Adrenal gland (tissue), 12 donors: ENCODE results near the gene RNASE12. TPM values are rescaled to one million over a fixed set of nuclear protein-coding genes. Genes with fewer than 3 reads are reported as not detected.

Experiments used
- DNase-seq, 7 donors: peaks; one replicate each; pipeline ENCODE4 v3.0.0-alpha.2; 2019 to 2020
- H3K27ac ChIP-seq, 5 donors: fragments of 200-600 bp; sonication (generic) in 4 of 5; 1 replicate in 3 of 5; 2 replicates in 2 of 5; pipeline versions ENCODE4 v1.5.1 to v1.8.0; 2016 to 2020; ENCODE audit warnings: mild to moderate bottlenecking in 1 of 5
- H3K27me3 ChIP-seq: fragments of 200-600 bp; 2 replicates; pipeline ENCODE4 v1.8.0; 2021
- H3K36me3 ChIP-seq, 2 donors: fragments of 200-600 bp; replicated peaks in 1 of 2; 1 replicate in 1 of 2; 2 replicates in 1 of 2; pipeline versions ENCODE4 v1.5.1 to v1.8.0; 2018 to 2022
- H3K4me1 ChIP-seq, 2 donors: fragments of 200-600 bp; replicated peaks in 1 of 2; 1 replicate in 1 of 2; 2 replicates in 1 of 2; pipeline versions ENCODE4 v1.5.1 to v1.8.0; 2018 to 2021
- H3K4me3 ChIP-seq, 4 donors: fragments of 200-600 bp; sonication (generic) in 3 of 4; one replicate each; pipeline ENCODE4 v1.5.1; 2016 to 2018
- H3K9me3 ChIP-seq, 3 donors: fragments of 200-600 bp; sonication (generic) in 1 of 3; replicated peaks in 1 of 3; 1 replicate in 2 of 3; 2 replicates in 1 of 3; pipeline versions ENCODE4 v1.5.1 to v1.8.0; 2016 to 2021
- POLR2A ChIP-seq, 2 donors: fragments of 450-650 bp; IDR thresholded peaks; one replicate each; pipeline ENCODE4 v1.6.1; 2017; ENCODE audit warnings: antibody characterized with exemption in 2 of 2, mild to moderate bottlenecking in 2 of 2, moderate library complexity in 1 of 2
- WGBS, 4 donors: extraction: QIAGEN DNeasy Blood & Tissue Kit in 2 of 4; methylation state at CpG; one replicate each; pipeline versions ENCODE4 v1.1.5 to v1.1.7; 2013 to 2017; 5-methylcytosine and 5-hydroxymethylcytosine counted together
- intact Hi-C, 2 donors: fragments of 100-400 bp; cut with DNase I; formaldehyde crosslinking; loops; one replicate each; pipeline versions ENCODE4 v1.14.1 to v1.15.0; 2022 to 2023
- polyA plus RNA-seq, 3 donors: library from polyadenylated mRNA; stranded (reverse); fragments of 200-250 nt in 2 of 3; fragments of 350-450 nt in 1 of 3; fragmentation: Illumina TruSeq in 1 of 3; extraction: RNeasy Lipid Tissue Mini Kit (QIAGEN cat#74804) in 1 of 3; gene quantifications; one replicate each; pipeline ENCODE4 v1.2.3, GENCODE V29; 2013 to 2014
- total RNA-seq, 9 donors: library from RNA; depleted of rRNA in 4 of 9; stranded (reverse); fragments of >200 nt in 4 of 9; fragments of 120-200 nt in 1 of 9; fragmentation: NEBNext Ultra II Directional in 1 of 9; extraction: Animal tissue kit (Norgen Biotek cat#: 25700) in 1 of 9; gene quantifications; one replicate each; pipeline versions ENCODE4 v1.1.0 to v1.2.4, GENCODE V29; 2013 to 2023
- TF ChIP-seq, protein P1 (sequence below), 6 experiments: fragments of 450-650 bp in 4 of 6; fragments of 200-600 bp in 2 of 6; sonication (generic) in 1 of 6; IDR thresholded peaks; 1 replicate in 5 of 6; 2 replicates in 1 of 6; pipeline versions ENCODE4 v1.5.1 to v1.8.0; 2016 to 2021; ENCODE audit warnings: antibody characterized with exemption in 6 of 6, mild to moderate bottlenecking in 2 of 6, moderate library complexity in 1 of 6
- donor health status: healthy with polysubstance abuse.
- donor health status: Bipolar disorder and iron deficiency.
- donor health status: DM: yes; HTN: yes; CAD: no.
- donor health status: DM: no; HTN: no; CAD: no.
- donor health status: DM: no; HTN: no; CAD: no.
- donor health status: DM: yes; HTN: yes; CAD: no.

Gene RNASE12
- total and polyA plus RNA-seq, 12 donors: not detected

DNA sequence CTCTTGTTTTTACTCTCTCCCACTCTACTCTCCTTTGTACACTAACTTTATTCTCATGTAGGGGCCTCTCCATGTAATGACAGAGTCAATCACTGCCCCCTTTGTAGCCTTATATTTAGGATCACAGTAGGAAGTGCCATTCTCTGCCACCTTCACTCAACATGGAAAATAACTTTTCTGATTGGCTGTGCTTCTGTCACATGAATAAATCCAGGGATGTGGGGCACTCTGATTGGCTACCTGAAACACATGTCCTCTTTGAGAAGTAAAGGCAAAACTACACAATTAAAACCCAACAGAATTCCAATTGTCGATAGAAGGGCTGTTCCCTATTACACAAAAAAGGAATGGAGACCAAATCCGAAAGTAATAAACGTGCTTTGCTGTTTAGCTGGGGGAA lies 30.2 kb downstream of the RNASE12 start, which contains the start of gene RNASE9:
Gene RNASE9 (minus strand): TSS at position 87 of the 400 bp plus-strand sequence.
- no peak for TF ChIP-seq POLR2A (IDR thresholded peaks at IDR 0.05)
- TF ChIP-seq, protein P1, sequence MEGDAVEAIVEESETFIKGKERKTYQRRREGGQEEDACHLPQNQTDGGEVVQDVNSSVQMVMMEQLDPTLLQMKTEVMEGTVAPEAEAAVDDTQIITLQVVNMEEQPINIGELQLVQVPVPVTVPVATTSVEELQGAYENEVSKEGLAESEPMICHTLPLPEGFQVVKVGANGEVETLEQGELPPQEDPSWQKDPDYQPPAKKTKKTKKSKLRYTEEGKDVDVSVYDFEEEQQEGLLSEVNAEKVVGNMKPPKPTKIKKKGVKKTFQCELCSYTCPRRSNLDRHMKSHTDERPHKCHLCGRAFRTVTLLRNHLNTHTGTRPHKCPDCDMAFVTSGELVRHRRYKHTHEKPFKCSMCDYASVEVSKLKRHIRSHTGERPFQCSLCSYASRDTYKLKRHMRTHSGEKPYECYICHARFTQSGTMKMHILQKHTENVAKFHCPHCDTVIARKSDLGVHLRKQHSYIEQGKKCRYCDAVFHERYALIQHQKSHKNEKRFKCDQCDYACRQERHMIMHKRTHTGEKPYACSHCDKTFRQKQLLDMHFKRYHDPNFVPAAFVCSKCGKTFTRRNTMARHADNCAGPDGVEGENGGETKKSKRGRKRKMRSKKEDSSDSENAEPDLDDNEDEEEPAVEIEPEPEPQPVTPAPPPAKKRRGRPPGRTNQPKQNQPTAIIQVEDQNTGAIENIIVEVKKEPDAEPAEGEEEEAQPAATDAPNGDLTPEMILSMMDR (IDR thresholded peaks at IDR 0.05): no peak
- no peaks in the 10 kb centered on the region for H3K4me1 ChIP-seq
- no peak within 1 kb of the TSS for H3K27ac ChIP-seq
- no peaks in the 10 kb centered on the region for H3K27me3 ChIP-seq
- DNase-seq: no peak
- intact Hi-C loops: no loop called here
- H3K4me3 ChIP-seq: no peak within 1 kb of the TSS
- no peaks in the 10 kb centered on the region for H3K9me3 ChIP-seq
- 85 to 89% (median 87%) methylated on average over 3 of the region's 3 CpGs for WGBS, 4 donors
- H3K36me3 ChIP-seq: no peaks in the 10 kb centered on the region

DNA sequence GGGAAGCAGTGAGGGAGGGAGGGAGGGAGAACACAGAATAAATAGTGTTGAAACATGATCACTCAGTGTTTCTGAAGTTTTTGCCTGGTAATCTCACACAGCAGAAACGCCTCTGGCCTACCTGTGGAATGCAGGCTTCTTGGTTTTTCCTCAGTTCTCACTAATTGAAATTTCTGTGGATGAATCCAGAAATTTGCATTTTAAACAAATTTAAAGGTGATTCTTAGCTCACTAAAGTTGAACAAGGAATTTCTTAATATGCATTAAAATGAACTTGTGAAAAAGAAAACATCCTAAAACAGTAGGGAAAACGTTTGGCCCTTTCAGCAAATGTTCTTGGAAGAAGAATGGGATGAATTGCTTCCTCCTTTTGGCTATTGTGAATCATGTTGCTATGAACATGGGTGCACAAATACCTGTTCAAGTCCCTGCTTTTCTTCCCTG lies 31.7 kb downstream of the RNASE12 start:
- Histone ChIP-seq H3K4me3 (no peak overlapping the region), H3K36me3 (no peaks in the 10 kb centered on the region), H3K27ac (no peak overlapping the region), H3K9me3 (no peaks in the 10 kb centered on the region), H3K4me1 (no peaks in the 10 kb centered on the region), H3K27me3 (no peaks in the 10 kb centered on the region)
- TF ChIP-seq, protein P1 (IDR thresholded peaks at IDR 0.05): no peak
- TF ChIP-seq POLR2A (IDR thresholded peaks at IDR 0.05): no peak
- intact Hi-C loops: no loop called here
- WGBS, 4 donors: 54 to 66% (median 63%) methylated on average over 2 of the region's 2 CpGs
- DNase-seq: no peak

DNA sequence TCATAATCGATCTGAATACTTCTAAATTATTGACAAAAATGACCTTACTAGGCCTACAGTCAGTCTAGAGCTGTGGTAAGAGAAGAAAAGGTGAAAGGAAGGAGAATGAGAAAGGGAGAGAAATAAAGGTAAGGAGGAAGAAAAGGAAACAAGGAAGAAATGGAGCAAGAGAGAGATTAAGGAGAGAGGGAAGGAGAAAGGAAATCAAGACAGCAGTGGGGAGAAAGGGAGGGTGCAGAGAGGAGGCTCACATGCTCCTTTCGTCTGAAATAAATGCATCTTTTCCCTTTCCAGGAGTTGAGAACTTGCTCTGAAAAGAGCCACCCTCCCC lies 34.0 kb downstream of the RNASE12 start:
- no peaks in the 10 kb centered on the region for H3K36me3 ChIP-seq
- H3K27ac ChIP-seq: no peak overlapping the region
- no peak overlapping the region for H3K4me3 ChIP-seq
- DNase-seq: no peak
- intact Hi-C loops: no loop called here
- WGBS, 4 donors: 39 to 52% (median 45%) methylated on average over 2 of the region's 2 CpGs
- TF ChIP-seq, protein P1 (IDR thresholded peaks at IDR 0.05): no peak
- TF ChIP-seq POLR2A (IDR thresholded peaks at IDR 0.05): no peak
- H3K27me3 ChIP-seq: no peaks in the 10 kb centered on the region
- no peaks in the 10 kb centered on the region for H3K9me3 ChIP-seq
- no peaks in the 10 kb centered on the region for H3K4me1 ChIP-seq

DNA sequence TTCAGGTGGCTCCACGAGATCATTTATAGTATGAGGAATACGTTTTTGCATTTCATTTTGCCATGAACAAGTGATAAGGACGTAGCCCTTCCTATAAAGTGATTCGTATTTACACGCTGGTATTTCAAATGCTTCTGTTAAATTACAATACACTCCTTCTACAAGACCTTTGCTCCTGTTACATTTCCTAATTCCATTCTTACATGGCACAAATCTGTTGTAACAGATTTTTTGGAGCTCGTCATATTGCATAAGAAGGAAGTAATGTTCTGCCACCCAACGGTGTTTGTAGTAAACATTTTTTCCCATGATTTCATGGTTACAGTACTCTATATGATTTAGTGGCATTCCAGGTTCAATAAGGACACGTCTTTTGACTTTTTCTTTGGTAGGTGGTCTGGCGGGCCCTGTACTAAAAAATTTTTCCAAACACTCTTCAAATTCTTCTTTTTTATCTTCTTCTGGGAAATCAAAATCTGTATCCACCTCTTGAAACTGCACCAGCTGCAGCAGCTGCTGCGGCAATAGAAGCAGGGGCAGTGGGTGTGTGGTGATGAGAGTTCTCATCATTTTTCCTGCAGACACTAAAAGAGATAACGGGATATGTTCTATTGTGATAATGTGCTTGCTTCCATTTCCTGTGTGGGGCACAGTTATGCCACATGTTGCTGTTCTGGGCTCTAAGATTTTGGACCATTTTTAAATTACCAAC lies 34.5 kb downstream of the RNASE12 start:
- WGBS, 4 donors: 57 to 68% (median 63%) methylated on average over 11 of the region's 11 CpGs
- Histone ChIP-seq H3K9me3 (no peaks in the 10 kb centered on the region), H3K27me3 (no peaks in the 10 kb centered on the region), H3K4me3 (no peak overlapping the region), H3K4me1 (no peaks in the 10 kb centered on the region), H3K36me3 (no peaks in the 10 kb centered on the region), H3K27ac (no peak overlapping the region)
- no peak for DNase-seq
- TF ChIP-seq, protein P1 (IDR thresholded peaks at IDR 0.05): no peak
- no peak for TF ChIP-seq POLR2A (IDR thresholded peaks at IDR 0.05)
- intact Hi-C loops: no loop called here
